PC-3 (cell line): ENCODE data around the gene ESR2. TPM values are rescaled to one million over a fixed set of nuclear protein-coding genes. Genes with fewer than 3 reads are reported as not detected.

Source experiments
- ATAC-seq: fragments of 200-7000 bp; cut with Tn5 transposase; 2 replicates; pipeline ENCODE4 v1.9.1; 2020; ENCODE audit warnings: mild to moderate bottlenecking, moderate library complexity
- BruUV-seq: library from RNA; stranded (reverse); fragments of 400-500 nt; replicated peaks from 2 replicates; lab custom pipeline; 2021; lab: Mats Ljungman, UMichigan
- CTCF ChIA-PET: fragments of 300-600 bp; sonication (Branson Sonifier 250); formaldehyde crosslinking; loops from one replicate; lab custom pipeline; 2022; ENCODE audit warnings: antibody characterized with exemption; lab: Charles Lee
- POLR2A ChIA-PET: fragments of 300-600 bp; sonication (Branson Sonifier 250); formaldehyde crosslinking; loops from one replicate; lab custom pipeline; 2022; ENCODE audit warnings: antibody characterized with exemption; ENCODE audit not compliant: unreplicated experiment; lab: Charles Lee
- DNase-seq: peaks from one replicate; pipeline ENCODE4 v3.0.0-alpha.2; 2015
- H2AFZ ChIP-seq: fragments of 300-600 bp; sonication (generic); 2 replicates; pipeline ENCODE4 v1.6.0; 2016; ENCODE audit warnings: antibody characterized with exemption, low read length
- H3F3A ChIP-seq: fragments of 300-600 bp; sonication (generic); one replicate; pipeline ENCODE4 v1.6.0; 2017; ENCODE audit warnings: antibody characterized with exemption, low read length, control low read depth, mild to moderate bottlenecking; ENCODE audit not compliant: unreplicated experiment
- H3K27ac ChIP-seq: fragments of 300-600 bp; sonication (generic); 2 replicates; pipeline ENCODE4 v1.5.1; 2016; ENCODE audit warnings: mild to moderate bottlenecking, low read length
- H3K27me3 ChIP-seq: fragments of 300-600 bp; sonication (generic); 2 replicates; pipeline ENCODE4 v1.6.1; 2016; ENCODE audit warnings: low read length, mixed read lengths
- H3K36me3 ChIP-seq: fragments of 300-600 bp; sonication (generic); 2 replicates; pipeline ENCODE4 v1.6.1; 2016; ENCODE audit warnings: low read depth, mixed run types, low read length, mixed read lengths
- H3K4me1 ChIP-seq: fragments of 300-600 bp; sonication (generic); 2 replicates; pipeline ENCODE4 v1.5.1; 2016; ENCODE audit warnings: low read length; ENCODE audit not compliant: insufficient read depth
- H3K4me2 ChIP-seq: fragments of 300-600 bp; sonication (generic); 2 replicates; pipeline ENCODE4 v1.6.0; 2016; ENCODE audit warnings: low read length
- H3K4me3 ChIP-seq: fragments of 300-600 bp; sonication (generic); 2 replicates; pipeline ENCODE4 v1.5.1; 2016; ENCODE audit warnings: mild to moderate bottlenecking, low read length, mixed read lengths
- H3K79me2 ChIP-seq: fragments of 300-600 bp; sonication (generic); 2 replicates; pipeline ENCODE4 v1.6.1; 2017; ENCODE audit warnings: low read length, mixed read lengths
- H3K9ac ChIP-seq: fragments of 300-600 bp; sonication (generic); 2 replicates; pipeline ENCODE4 v1.6.0; 2016; ENCODE audit warnings: mild to moderate bottlenecking, low read length
- H3K9me2 ChIP-seq: fragments of 300-600 bp; sonication (generic); replicated peaks from 2 replicates; pipeline ENCODE4 v1.6.1; 2016; ENCODE audit warnings: mixed run types, low read length, mixed read lengths
- H3K9me3 ChIP-seq: fragments of 300-600 bp; sonication (generic); 2 replicates; pipeline ENCODE4 v1.6.1; 2016; ENCODE audit warnings: low read length, mixed read lengths
- H4K20me1 ChIP-seq: fragments of 300-600 bp; sonication (generic); 2 replicates; pipeline ENCODE4 v1.6.1; 2016; ENCODE audit warnings: low read length, mixed read lengths
- EZH2 ChIP-seq: fragments of 300-600 bp; sonication (generic); IDR thresholded peaks from one replicate; pipeline ENCODE4 v1.6.1; 2017; ENCODE audit warnings: antibody characterized with exemption, mild to moderate bottlenecking, low read length; ENCODE audit not compliant: unreplicated experiment
- EZH2phosphoT487 ChIP-seq: fragments of 300-600 bp; sonication (generic); IDR thresholded peaks from 2 replicates; pipeline ENCODE4 v1.6.1; 2018; ENCODE audit warnings: mild to moderate bottlenecking, antibody characterized with exemption, low read length, borderline replicate concordance
- intact Hi-C: fragments of 100-400 bp; cut with micrococcal nuclease; formaldehyde crosslinking; loops from 2 replicates; pipeline ENCODE4 v1.9.0; 2023
- total RNA-seq: library from RNA; depleted of rRNA; stranded (reverse); fragments of >200 nt; gene quantifications from 2 replicates; pipeline ENCODE4 v1.2.3, GENCODE V29; 2014
- TF ChIP-seq, protein P1 (sequence below): fragments of 300-600 bp; sonication (generic); conservative IDR thresholded peaks from 2 replicates; pipeline ENCODE4 v1.5.1; 2017; ENCODE audit warnings: antibody characterized with exemption, low read depth, mild to moderate bottlenecking, low read length

ESR2 gene
- total RNA-seq, 1 experiment from 2014 or later: 0.18 TPM

DNA sequence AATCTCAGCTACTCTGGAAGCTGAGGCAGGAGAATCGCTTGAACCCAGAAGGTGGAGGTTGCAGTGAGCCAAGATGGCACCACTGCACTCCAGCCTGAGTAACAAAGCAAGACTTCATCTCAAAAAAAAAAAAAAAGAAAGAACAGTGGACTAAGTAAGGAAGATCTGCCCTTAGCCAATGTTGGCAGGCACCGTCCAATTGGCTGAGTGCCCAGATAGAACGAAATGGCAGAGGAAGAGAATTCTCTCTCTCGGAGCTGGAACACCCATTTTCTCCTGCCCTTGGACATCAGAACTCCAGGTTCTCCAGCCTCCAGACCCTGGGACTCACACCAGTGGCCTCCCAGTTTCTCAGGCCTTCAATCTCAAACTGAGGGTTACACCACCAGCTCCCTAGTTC, 49.9 kb downstream of the ESR2 start:
- CTCF ChIA-PET: interaction anchor here (0.7 kb wide), 1 partner anchor 17 kb away, joined by 3 read pairs; no protein-coding TSS in a partner anchor
- Histone ChIP-seq H4K20me1 (no peaks in the 10 kb centered on the region), H3K79me2 (no peaks in the 10 kb centered on the region), H3K4me3 (no peak overlapping the region), H3K27me3 (no peaks in the 10 kb centered on the region), H3K36me3 (no peaks in the 10 kb centered on the region), H3K4me2 (no peak overlapping the region), H3K9me3 (no peaks in the 10 kb centered on the region), H3F3A (no peaks in the 10 kb centered on the region), H3K9me2 (no peaks in the 10 kb centered on the region; the same call in 1 of the 2 replicates), H3K27ac (no peak overlapping the region), H3K4me1 (no peaks in the 10 kb centered on the region), H2AFZ (no peak overlapping the region), H3K9ac (no peak overlapping the region)
- POLR2A ChIA-PET: no interaction called here
- ATAC-seq (no peak), DNase-seq (no peak)
- no TSS peak for BruUV-seq
- intact Hi-C loops: no loop called here
- TF ChIP-seq EZH2phosphoT487 (no peak), EZH2 (no peak)
- TF ChIP-seq, protein P1, sequence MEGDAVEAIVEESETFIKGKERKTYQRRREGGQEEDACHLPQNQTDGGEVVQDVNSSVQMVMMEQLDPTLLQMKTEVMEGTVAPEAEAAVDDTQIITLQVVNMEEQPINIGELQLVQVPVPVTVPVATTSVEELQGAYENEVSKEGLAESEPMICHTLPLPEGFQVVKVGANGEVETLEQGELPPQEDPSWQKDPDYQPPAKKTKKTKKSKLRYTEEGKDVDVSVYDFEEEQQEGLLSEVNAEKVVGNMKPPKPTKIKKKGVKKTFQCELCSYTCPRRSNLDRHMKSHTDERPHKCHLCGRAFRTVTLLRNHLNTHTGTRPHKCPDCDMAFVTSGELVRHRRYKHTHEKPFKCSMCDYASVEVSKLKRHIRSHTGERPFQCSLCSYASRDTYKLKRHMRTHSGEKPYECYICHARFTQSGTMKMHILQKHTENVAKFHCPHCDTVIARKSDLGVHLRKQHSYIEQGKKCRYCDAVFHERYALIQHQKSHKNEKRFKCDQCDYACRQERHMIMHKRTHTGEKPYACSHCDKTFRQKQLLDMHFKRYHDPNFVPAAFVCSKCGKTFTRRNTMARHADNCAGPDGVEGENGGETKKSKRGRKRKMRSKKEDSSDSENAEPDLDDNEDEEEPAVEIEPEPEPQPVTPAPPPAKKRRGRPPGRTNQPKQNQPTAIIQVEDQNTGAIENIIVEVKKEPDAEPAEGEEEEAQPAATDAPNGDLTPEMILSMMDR: no peak

DNA sequence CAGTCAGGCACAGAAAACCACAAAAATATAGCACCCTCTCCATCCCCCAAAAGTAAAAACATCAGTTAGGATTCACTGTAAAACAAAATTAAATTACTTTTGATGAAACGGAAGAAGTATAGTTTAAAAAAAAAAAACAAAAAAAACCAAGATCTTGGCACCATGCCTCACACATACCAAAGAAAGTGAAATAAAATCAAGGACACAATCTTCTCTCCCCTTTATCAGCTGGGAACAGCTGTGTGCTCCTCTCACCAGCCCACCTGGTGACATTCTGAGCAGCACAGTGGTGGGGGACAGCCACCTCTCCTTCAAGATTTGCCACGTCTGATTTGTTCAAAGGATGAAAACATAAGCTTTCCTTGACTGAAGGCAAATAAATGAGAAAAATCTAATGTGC, 55.5 kb downstream of the ESR2 start:
- CTCF ChIA-PET: no interaction called here
- POLR2A ChIA-PET: no interaction called here
- no peaks in the 10 kb centered on the region for H4K20me1 ChIP-seq
- ATAC-seq (no peak), DNase-seq (no peak)
- intact Hi-C loops: no loop called here
- no peaks in the 10 kb centered on the region for H3F3A ChIP-seq
- TF ChIP-seq EZH2phosphoT487: no peak
- TF ChIP-seq EZH2: no peak
- TF ChIP-seq, protein P1: no peak
- no peak overlapping the region for H2AFZ ChIP-seq
- no peaks in the 10 kb centered on the region; the same call in 1 of the 2 replicates for H3K9me2 ChIP-seq
- H3K4me1 ChIP-seq: peaks cover 16% of the 10 kb centered on the region
- no peaks in the 10 kb centered on the region for H3K9me3 ChIP-seq
- no peaks in the 10 kb centered on the region for H3K27me3 ChIP-seq
- H3K4me3 ChIP-seq: no peak overlapping the region
- no peak overlapping the region for H3K27ac ChIP-seq
- H3K4me2 ChIP-seq: no peak overlapping the region
- H3K79me2 ChIP-seq: no peaks in the 10 kb centered on the region
- BruUV-seq: no TSS peak
- no peaks in the 10 kb centered on the region for H3K36me3 ChIP-seq
- no peak overlapping the region for H3K9ac ChIP-seq

DNA sequence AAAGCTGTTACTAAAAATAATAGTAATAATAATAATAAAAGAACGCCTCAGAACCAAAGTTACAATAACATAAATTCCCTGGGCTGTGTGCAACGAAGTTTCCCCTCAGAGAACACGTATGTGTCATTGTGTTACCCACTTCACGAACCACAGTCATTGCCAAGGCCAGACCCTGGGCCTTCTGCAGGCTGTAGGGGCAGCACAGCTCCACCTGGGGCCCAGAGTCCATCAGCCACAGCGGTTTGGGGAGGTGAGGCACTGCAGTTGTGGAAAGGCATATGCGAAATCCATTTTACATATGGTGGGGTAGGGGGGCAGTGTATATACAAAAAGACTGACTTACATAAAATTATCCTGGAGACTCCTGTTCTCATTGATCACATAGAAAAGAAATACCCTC, 56.1 kb downstream of the ESR2 start:
- no peak for DNase-seq
- ChIA-PET CTCF (no interaction called here), POLR2A (interaction anchor here (0.6 kb wide), 1 partner anchor 856 kb away, joined by 4 read pairs; no protein-coding TSS in a partner anchor)
- H3K79me2 ChIP-seq: no peaks in the 10 kb centered on the region
- H3F3A ChIP-seq: no peaks in the 10 kb centered on the region
- H3K4me1 ChIP-seq: peaks cover 21% of the 10 kb centered on the region
- H3K9ac ChIP-seq: no peak overlapping the region
- TF ChIP-seq EZH2: no peak
- no peak for TF ChIP-seq EZH2phosphoT487
- TF ChIP-seq, protein P1: no peak
- intact Hi-C loops: no loop called here
- no peaks in the 10 kb centered on the region for H3K36me3 ChIP-seq
- no peak overlapping the region for H3K4me2 ChIP-seq
- no peak overlapping the region for H3K4me3 ChIP-seq
- H4K20me1 ChIP-seq: no peaks in the 10 kb centered on the region
- no peaks in the 10 kb centered on the region for H3K9me3 ChIP-seq
- H3K9me2 ChIP-seq: no peaks in the 10 kb centered on the region; the same call in 1 of the 2 replicates
- BruUV-seq: no TSS peak
- H3K27ac ChIP-seq: no peak overlapping the region
- ATAC-seq: no peak
- H3K27me3 ChIP-seq: no peaks in the 10 kb centered on the region
- no peak overlapping the region for H2AFZ ChIP-seq
